IPS-15b (cell line): ENCODE data around the gene CNPY3.

ENCODE experiments used
- H3K27me3 ChIP-seq: one replicate; pipeline ENCODE4 v1.6.1; 2013; ENCODE audit warnings: low read length; ENCODE audit not compliant: control insufficient read depth, insufficient read depth
- H3K36me3 ChIP-seq: one replicate; pipeline ENCODE4 v1.6.1; 2013; ENCODE audit warnings: low read length; ENCODE audit not compliant: control insufficient read depth, insufficient read depth
- H3K4me1 ChIP-seq: one replicate; pipeline ENCODE4 v1.6.1; 2013; ENCODE audit warnings: mild to moderate bottlenecking, low read length; ENCODE audit not compliant: control insufficient read depth, insufficient read depth
- H3K4me3 ChIP-seq: one replicate; pipeline ENCODE4 v1.5.1; 2013; ENCODE audit warnings: low read depth, low read length
- H3K9ac ChIP-seq: one replicate; pipeline ENCODE4 v1.6.1; 2013; ENCODE audit warnings: low read depth, mild to moderate bottlenecking, low read length
- H3K9me3 ChIP-seq: one replicate; pipeline ENCODE4 v1.6.1; 2013; ENCODE audit warnings: mild to moderate bottlenecking, low read length; ENCODE audit not compliant: control insufficient read depth, insufficient read depth

CNPY3 gene

DNA sequence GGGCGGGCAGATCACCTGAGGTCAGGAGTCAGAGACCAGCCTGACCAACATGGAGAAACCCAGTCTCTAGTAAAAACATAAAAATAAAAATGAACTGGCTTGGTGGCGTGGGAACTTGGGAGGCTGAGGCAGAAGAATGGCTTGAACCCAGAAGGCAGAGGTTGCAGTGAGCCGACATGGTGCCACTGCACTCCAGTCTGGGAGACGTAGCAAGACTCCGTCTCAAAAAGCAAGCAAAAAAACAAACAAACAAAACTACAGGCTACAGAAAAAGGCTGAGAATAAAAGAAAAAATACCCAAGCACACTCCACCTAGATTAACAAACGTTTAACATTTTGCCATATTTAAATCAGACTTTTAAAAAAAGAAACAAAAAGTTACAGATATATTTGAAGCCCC is 7.5 kb upstream of the CNPY3 start:
- Histone ChIP-seq H3K9me3 (no peaks in the 10 kb centered on the region), H3K9ac (no peak overlapping the region), H3K27me3 (no peaks in the 10 kb centered on the region), H3K4me1 (peaks cover 3% of the 10 kb centered on the region), H3K4me3 (no peak overlapping the region), H3K36me3 (no peaks in the 10 kb centered on the region)

DNA sequence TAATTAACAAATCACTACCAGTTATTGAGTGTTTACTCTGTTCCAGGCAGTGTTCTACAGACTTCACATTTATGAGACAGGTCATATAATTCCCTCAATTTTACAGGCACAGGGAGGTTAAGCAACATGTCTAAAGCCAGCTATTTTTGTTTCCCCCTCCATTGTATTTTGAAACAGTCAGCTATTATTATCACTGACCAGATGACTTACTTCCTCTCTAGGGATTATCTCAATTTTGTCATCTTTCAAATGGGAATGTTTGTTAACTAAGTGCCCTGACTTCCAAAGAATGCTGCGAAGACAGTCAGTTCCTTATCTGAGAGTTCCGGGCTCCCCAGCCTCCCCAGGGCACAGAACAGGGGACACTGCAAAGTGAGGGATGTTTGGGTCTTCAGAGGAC is 5.6 kb upstream of the CNPY3 start:
- H3K36me3 ChIP-seq, result no peaks in the 10 kb centered on the region
- no peaks in the 10 kb centered on the region for H3K27me3 ChIP-seq
- H3K9ac ChIP-seq, result no peak overlapping the region
- H3K4me1 ChIP-seq, result peaks cover 3% of the 10 kb centered on the region
- no peak overlapping the region for H3K4me3 ChIP-seq
- H3K9me3 ChIP-seq, result no peaks in the 10 kb centered on the region

DNA sequence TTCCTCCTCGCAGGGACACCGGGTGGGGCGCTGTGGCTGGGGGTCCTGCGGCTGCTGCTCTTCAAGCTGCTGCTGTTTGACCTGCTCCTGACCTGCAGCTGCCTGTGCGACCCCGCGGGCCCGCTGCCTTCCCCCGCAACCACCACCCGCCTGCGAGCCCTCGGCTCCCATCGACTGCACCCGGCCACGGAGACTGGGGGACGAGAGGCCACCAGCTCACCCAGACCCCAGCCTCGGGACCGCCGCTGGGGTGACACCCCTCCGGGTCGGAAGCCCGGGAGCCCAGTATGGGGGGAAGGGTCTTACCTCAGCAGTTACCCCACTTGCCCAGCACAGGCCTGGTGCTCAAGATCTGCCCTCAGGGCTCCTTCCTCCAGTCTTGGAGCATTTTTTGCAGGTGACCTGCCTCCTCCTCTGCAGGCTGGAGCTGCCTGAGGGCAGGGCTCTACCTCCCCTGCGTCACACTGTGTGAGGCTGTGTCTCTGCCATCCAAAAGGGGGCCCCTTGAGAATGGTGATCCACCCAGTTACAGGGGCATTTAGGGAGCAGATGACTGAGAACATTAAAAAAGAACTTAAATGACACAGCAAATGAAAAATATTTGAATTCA is 3.9 kb upstream of the CNPY3 start:
- H3K4me3 ChIP-seq, result peak overlapping the region; percentile 26
- no peaks in the 10 kb centered on the region for H3K36me3 ChIP-seq
- peak overlapping the region; percentile 60 for H3K9ac ChIP-seq
- no peaks in the 10 kb centered on the region for H3K27me3 ChIP-seq
- peaks cover 3% of the 10 kb centered on the region for H3K4me1 ChIP-seq
- no peaks in the 10 kb centered on the region for H3K9me3 ChIP-seq

DNA sequence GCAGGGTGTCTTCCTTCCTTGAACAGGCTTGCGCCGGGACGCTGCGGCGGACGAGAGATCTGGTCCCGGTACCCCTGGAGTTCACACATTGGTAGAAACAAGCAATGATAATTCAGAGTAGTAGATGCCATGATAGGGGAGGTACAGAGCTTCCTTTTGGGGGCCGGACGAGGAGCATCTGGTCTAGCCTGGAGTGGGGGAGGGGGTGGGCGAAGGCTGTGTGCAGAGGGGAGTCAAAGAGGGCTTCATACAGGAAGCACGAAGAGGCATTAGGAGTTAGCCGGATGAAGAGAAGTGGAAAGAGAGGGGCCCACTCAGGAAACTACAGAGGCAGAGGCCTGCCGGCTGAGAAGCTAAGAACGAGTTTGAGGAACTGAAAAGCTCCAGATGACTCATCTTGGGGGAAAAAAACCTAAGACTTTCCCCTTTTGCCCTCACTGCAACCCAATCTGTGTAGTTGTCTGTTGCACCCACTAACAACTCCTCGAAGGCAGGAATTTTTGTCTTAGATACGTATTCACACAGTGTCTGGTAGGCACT is 611 bp downstream of the CNPY3 start:
- Histone ChIP-seq H3K4me3 (peak overlapping the region; percentile 77), H3K27me3 (no peaks in the 10 kb centered on the region), H3K36me3 (peaks cover 4% of the 10 kb centered on the region), H3K9ac (peak overlapping the region; percentile 94), H3K9me3 (no peaks in the 10 kb centered on the region), H3K4me1 (peaks cover 6% of the 10 kb centered on the region)

- Histone ChIP-seq H3K4me3 (no peak overlapping the region), H3K4me1 (peaks cover 2% of the 10 kb centered on the region), H3K36me3 (peaks cover 17% of the 10 kb centered on the region), H3K9ac (no peak overlapping the region), H3K27me3 (no peaks in the 10 kb centered on the region), H3K9me3 (no peaks in the 10 kb centered on the region)
Observed at GRCh38 chr6:42932412-42932811, 3.1 kb downstream of the CNPY3 start.

DNA sequence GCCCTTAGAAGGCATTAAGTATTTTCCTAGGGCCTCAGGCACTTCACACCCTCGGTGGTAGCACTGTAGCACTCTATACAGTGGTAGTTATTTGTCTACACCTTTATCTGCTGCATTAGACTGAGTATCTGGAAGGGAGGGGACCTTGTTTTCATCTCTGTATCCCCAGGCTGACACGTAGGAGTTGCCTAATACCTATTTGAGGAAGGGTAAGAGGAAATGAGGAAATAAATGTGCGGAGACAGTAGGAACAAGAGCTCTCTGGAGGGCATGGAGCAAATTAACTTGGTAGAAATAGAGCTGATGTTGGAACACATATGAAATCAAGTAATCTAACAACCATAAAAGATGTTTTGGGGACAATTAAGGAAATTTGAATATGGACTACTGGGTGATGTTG is 3.9 kb downstream of the CNPY3 start:
- Histone ChIP-seq H3K4me1 (peaks cover 2% of the 10 kb centered on the region), H3K9me3 (no peaks in the 10 kb centered on the region), H3K36me3 (peaks cover 25% of the 10 kb centered on the region), H3K4me3 (no peak overlapping the region), H3K9ac (no peak overlapping the region), H3K27me3 (no peaks in the 10 kb centered on the region)

DNA sequence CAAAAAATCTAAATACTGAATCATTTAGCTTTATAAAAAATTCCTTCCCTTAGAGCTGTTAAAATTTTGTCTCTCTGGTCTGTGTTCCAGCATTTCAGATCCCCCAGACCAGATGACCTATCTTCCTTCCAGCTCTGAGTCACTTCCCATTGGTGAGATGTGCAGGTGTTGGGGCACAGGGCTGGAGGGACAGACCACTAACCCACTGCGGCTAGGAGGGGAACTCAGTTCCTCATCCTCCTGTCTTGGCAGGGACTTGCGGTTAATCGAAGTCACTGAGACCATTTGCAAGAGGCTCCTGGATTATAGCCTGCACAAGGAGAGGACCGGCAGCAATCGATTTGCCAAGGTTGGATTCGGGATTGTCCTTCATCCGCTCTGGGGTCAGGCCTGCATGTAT is 6.0 kb downstream of the CNPY3 start:
- Histone ChIP-seq H3K36me3 (peaks cover 37% of the 10 kb centered on the region), H3K9me3 (no peaks in the 10 kb centered on the region), H3K9ac (no peak overlapping the region), H3K4me1 (peaks cover 4% of the 10 kb centered on the region), H3K4me3 (no peak overlapping the region), H3K27me3 (no peaks in the 10 kb centered on the region)

- Histone ChIP-seq H3K9me3 (no peaks in the 10 kb centered on the region), H3K27me3 (no peaks in the 10 kb centered on the region), H3K36me3 (peaks cover 37% of the 10 kb centered on the region), H3K9ac (no peak overlapping the region), H3K4me3 (no peak overlapping the region), H3K4me1 (peaks cover 4% of the 10 kb centered on the region)
Observed at GRCh38 chr6:42936398-42936797, 7.1 kb downstream of the CNPY3 start.

DNA sequence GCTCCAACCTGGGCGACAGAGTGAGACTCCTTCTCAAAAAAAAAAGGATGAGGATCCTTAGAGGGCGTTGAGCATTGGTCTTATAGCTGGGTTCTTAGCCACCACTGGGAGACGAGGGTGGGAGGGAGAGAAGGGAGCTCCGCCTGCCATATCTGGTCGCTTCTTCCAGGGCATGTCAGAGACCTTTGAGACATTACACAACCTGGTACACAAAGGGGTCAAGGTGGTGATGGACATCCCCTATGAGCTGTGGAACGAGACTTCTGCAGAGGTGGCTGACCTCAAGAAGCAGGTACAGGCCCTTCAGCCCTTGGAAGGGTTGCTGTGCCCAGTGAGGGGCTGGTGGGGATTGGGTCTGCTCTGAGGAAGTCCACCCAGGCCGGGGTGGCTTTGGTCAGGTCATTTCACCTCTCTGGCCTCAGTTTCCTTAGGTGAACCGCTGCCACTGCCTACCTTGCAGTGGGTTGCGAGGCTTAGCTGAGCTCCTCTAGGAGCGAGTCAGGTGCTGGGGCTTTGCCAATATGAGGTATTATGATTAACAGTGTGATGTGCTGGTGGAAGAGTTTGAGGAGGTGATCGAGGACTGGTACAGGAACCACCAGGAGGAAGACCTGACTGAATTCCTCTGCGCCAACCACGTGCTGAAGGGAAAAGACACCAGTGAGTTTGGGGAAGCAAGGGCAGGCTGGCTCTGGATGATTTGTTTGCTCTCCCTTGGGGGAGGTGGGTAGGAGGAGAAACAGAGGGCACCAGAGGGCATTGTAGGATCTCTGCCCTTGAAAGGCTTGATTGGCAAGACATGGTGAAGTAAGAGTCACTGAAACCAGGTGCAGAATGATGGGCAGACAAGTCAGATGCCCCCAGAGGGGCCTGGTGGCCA is 8.5 kb downstream of the CNPY3 start:
- peaks cover 4% of the 10 kb centered on the region for H3K4me1 ChIP-seq
- peaks cover 37% of the 10 kb centered on the region for H3K36me3 ChIP-seq
- no peak overlapping the region for H3K9ac ChIP-seq

DNA sequence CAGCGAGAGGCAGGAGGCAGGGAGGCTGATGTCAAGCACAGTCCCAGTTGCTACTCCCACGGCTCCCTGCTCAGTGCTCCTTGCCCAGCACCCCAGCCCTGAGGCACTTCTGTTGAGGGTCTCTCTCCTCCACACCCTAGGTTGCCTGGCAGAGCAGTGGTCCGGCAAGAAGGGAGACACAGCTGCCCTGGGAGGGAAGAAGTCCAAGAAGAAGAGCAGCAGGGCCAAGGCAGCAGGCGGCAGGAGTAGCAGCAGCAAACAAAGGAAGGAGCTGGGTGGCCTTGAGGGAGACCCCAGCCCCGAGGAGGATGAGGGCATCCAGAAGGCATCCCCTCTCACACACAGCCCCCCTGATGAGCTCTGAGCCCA is 9.1 kb downstream of the CNPY3 start:
- H3K9me3 ChIP-seq, result no peaks in the 10 kb centered on the region
- H3K9ac ChIP-seq, result no peak overlapping the region
- peaks cover 37% of the 10 kb centered on the region for H3K36me3 ChIP-seq
- H3K4me3 ChIP-seq, result no peak overlapping the region
- no peaks in the 10 kb centered on the region for H3K27me3 ChIP-seq
- peaks cover 2% of the 10 kb centered on the region for H3K4me1 ChIP-seq

More for the DNA sequence above, 8.5 kb downstream of the CNPY3 start:
- Histone ChIP-seq H3K9me3 (no peaks in the 10 kb centered on the region), H3K27me3 (no peaks in the 10 kb centered on the region), H3K4me3 (no peak overlapping the region)

DNA sequence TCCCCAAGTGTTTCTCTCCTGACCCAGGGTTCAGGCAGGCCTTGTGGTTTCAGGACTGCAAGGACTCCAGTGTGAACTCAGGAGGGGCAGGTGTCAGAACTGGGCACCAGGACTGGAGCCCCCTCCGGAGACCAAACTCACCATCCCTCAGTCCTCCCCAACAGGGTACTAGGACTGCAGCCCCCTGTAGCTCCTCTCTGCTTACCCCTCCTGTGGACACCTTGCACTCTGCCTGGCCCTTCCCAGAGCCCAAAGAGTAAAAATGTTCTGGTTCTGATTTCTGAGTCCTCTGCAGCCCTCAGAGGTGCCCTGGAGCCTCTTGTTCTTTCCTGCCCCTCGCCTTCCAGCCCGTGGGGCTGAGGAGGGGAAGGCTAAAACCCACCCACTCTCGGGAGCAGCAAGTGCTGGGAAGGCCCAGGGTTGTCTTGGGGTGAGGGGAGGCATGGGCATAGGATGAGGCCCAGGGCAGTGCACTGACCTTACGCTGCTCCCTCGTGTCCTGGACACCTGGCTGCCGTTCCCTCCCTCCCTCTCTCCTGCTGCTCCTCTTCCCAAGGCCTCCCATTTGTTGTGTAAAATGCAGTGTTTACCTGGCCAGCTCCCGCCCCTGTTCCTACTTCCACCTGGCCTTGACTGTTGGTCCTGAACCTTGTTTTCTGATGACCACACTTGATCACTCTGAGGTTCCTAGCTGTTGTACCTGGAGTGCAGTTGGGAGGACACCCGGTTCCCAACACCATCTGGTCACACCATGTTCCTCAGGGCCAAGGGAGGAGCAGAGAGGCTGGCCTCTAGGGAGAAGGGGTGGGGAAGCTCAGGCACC is 9.9 kb downstream of the CNPY3 start:
- H3K9ac ChIP-seq, result no peak overlapping the region
- peaks cover 36% of the 10 kb centered on the region for H3K36me3 ChIP-seq
- peaks cover 2% of the 10 kb centered on the region for H3K4me1 ChIP-seq

More for the DNA sequence above, 9.9 kb downstream of the CNPY3 start:
- H3K27me3 ChIP-seq, result no peaks in the 10 kb centered on the region
- H3K4me3 ChIP-seq, result no peak overlapping the region
- H3K9me3 ChIP-seq, result no peaks in the 10 kb centered on the region
